ENCODE measurements around the gene LDB2.

- no peak for TF ChIP-seq CTCF (IDR thresholded peaks at IDR 0.05)
- TF ChIP-seq ZFX (IDR thresholded peaks at IDR 0.05; ENCODE audit: borderline replicate concordance), result no peak
Observed at GRCh38 chr4:16692524-16692923, 205.9 kb downstream of the LDB2 start.
